HG03457 (cell line): ENCODE measurements around the gene OPCML.

Experiments used
- ATAC-seq: cut with Tn5 transposase; IDR thresholded peaks from one replicate; pipeline ENCODE4 v1.9.1; 2021; ENCODE audit warnings: moderate number of reproducible peaks; ENCODE audit not compliant: unreplicated experiment

OPCML gene

GRCh38 chr11:133153031-133153430 is 379.3 kb downstream of the OPCML start:
- ATAC-seq = no peak

DNA sequence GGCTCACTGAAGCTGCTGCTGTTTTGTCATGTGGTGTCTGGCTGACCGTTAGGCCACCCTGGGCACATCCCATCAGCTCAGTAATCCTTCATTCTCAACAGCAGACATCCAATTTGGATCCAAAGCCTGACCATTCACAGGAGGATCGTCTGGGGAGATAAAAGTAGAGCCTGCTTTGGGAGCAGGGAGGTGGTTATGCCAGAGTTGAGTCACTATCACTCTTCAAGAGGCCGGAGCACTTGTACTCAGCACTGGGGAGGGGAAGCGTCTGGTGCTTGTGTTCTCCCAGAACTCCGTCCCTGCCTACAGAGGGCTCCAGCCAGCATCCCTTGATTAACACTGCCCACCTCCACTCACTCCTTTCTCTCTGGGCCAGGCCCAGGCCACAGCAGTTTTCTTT is 382.6 kb downstream of the OPCML start:
- no peak for ATAC-seq

DNA sequence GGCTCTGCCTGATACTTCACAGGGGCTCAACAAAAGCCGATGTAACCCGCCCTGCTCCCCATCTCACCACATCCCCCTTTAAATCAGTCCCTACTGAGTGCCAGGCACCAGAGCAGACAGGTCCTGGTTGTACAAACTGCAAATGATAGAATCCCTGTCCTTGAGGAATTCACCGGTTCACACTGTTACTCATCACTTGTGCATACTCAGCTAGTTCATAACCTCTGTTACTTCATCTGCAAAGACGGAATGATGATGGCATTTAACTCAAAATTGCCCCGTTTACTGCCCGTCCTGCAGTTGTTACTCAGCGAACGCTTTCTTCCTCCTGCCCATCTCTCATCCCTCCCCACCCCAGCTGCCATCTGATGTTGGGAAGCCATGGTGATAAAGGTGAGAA is 384.7 kb downstream of the OPCML start:
- no peak for ATAC-seq

DNA sequence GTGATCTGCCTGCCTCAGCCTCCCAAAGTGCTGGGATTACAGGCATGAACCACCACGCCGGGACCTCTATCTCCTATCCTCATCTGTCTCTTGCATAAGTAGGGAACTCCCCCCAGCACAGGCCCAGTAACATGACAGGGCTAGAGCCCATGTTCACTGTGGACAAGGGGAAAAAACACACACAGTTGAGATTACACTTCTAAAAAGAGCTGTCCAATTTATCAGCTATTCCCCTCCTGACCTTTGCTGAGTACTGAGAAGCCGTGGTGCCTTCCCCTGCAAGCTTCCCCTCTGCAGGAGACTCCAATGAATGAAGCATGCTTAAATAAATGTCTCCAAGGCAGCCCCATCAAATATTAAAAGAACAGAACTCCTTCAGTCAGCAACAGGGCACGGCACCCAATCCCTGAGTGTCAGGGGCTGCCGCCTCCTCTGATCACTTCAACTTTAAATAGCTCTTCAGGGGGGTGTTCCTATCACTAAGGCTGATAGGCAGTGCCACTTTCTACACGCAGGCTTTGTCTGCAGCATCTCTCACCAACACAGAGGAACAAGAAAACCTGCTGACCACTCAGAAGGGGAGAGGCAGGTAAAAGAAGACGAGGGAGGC is 385.5 kb downstream of the OPCML start:
- no peak for ATAC-seq

DNA sequence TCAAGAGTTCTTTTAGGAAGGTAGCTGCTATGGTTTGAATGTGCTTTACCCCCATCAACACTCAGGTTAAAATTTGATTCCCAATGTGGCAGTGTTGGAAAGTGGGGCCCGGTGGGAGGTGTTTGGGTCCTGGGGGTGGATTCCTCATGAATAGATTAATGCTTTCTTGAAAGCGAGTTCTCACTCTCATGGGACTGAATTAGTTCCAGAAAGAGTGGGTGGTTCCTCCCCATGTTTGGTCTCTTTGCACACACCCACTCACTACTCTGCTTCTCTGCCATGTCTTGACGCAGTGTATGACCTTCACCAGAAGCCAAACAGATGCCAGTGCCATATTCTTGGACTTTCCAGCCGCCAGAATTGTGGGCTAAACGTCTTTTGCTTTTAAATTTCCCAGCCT is 394.4 kb downstream of the OPCML start:
- no peak for ATAC-seq

- no peak for ATAC-seq
Measured at GRCh38 chr11:133137270-133137669, 395.0 kb downstream of the OPCML start.

DNA sequence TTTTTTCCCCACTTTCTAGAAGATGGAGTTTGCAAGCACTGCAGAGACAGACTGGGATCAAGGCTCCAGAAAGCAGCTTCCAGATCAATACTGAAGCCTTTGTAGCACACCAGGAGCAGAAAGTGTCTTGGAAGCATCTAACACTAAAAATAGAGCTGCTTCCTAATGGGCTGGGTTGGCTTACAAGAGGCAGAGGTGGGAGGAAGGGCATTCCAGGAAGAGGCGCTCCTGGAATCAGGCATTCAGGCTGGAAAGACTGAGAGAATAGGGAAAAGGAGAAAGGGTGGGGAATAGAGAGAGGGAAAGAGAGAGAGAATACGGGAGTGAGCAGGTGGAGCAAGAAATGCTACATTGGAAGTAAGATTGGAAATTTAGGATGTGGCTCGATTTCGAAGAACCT is 395.9 kb downstream of the OPCML start:
- no peak for ATAC-seq

DNA sequence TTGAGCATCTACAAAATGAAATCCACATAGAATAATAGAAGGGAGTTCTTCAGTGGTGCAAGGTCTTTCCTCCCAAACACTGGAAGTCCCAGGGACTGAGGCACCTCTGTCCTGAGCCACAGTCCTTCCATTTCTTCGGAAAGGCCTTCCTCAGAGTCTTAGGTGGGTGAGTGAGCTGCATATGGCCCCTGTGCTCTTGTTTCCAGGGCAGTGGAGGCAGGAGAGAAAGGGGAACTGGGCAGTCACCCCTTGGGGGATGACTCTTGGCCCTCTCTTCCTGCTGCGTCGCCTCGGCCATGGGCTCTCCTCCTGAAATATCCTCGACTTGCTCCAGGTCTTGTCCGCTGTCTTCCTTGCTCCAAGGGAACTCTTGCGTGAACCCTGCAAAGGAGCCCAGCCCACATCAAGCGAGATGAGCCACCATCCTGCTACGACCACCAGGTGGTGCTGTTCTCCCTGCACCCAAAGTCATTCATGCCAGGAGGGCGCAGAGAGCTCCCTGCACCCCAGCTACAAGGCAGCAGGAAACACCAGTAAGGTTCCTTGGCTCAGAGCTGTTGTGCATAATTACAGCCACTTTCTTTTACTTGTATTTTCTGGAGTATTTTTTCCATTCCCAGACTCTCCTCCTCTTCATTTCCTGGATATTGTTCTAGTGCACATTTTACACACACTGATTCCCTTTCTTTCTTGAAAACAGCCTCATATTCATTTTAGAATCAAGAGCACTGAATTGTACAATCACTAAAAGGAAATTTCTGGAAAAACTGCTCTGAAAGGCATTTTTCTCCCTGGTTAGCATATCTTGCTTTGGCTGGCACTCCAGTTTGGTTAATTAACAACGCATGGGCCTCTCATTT is 397.8 kb downstream of the OPCML start:
- ATAC-seq = peak; percentile 92

DNA sequence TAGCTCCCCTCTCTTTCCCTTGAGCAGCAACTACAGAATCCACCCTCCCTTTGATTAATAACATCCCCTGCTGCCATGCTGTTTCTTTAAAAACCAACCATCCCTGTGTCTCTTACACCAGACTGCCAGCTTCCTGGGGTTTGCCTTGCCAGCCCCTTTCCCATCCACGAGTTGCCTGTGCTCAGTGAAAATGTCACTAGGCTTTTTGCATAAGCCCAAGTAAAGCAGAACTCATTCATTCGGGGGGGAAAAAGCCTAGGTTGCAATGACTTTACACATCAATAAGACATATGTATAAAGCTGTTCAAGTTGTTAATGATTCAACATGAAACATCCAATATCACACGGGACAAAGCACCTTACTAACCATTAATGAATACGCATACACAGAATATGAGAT is 398.7 kb downstream of the OPCML start:
- ATAC-seq = no peak

DNA sequence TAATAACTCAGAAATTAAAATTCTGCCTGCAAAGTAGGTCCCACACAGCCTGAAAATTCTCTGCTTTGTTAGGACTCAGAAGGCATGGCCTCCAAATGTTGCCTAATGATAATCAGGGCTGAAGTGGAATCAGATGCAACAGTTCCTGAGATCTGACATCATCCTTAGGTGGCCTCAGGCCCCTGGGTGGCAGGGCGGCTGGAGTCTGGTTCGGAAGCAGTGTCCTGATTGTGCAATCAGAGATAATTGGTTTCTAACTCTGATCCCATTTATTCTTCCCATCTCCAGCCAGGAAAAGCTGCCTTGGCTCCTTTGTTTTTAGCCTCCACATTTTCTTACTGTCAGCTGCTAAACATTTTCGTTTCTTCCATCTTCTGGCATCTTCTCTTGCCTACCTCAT is 399.3 kb downstream of the OPCML start:
- ATAC-seq = no peak

DNA sequence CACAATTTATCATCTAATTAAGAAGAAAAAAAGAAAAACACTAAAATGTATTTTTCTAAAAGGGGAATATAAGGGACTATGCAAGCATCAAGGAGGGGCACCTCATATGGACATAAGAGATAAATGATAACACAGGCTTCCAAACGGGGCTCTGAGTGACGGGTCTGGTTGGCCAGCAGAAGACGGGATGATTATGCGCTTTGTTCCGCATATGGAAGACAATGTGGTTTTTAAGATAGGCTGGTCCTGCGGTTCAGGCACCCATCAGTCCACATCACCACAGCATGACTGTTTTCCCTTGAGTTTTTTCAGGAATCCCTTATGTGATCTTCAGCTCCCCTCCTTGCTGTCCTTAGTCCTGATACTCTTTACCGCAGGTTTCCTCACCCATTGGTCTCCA is 404.6 kb downstream of the OPCML start:
- no peak for ATAC-seq

GRCh38 chr11:133123796-133124195 is 408.5 kb downstream of the OPCML start:
- no peak for ATAC-seq

DNA sequence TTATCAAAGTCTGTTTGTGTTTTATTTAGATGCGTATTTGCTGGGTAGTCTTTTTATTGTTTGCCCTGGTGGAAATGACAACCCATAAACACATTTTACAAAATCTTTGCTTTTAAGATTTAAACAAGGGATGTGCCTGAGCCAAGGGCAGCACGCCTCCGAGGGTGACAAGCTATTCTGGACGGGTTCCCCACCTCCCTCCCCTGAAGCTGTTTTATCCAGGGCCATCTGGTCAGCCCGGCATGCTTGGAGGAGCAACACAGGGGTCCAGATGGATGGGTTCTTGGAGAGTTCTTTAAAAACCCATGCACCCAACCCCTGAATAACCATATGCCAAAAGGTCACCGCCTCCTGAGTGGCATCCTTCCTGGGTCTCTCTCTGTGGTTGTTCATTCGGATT is 408.9 kb downstream of the OPCML start:
- no peak for ATAC-seq

GRCh38 chr11:133122256-133122655 is 410.0 kb downstream of the OPCML start:
- no peak for ATAC-seq

GRCh38 chr11:133118563-133119268 is 413.6 kb downstream of the OPCML start:
- ATAC-seq = no peak

DNA sequence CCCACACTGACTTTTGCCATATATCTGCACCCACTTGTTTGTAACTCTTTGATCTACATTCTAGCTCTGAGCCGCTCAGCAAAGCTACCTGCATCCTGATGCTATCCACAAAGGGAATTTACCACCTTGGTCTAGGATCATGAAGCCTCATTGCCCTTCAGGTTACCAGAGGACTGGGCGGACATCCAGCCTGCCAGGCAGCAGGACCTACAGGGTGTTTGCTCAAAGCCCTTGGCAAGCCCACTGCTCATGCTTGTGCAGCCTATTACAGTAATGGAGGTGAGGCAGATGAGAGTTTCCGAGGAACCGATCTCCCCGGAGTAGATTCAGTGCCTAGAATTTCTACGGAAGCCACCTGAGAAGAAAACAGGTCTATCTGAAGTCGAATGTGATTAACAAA is 417.2 kb downstream of the OPCML start:
- ATAC-seq = no peak

GRCh38 chr11:133107763-133108162 is 424.5 kb downstream of the OPCML start:
- ATAC-seq = no peak

GRCh38 chr11:133107136-133107535 is 425.2 kb downstream of the OPCML start:
- no peak for ATAC-seq

DNA sequence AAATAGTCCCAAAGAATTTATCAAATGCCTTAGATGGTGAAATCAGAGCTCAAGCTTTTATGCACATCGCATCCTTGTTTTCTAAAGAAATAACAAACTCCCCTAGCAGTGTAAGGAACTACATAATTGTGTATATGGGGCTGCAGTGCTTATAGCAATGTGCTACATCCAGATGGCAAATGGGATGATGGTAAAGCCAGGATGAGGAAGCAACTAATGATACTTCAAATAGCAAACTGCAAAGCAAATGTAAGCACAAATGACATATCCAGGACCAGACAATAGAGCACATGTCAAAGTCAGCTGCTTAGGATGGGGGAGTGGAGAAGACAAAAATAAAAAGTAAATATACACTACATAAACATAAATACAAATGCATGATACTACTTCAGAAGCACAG is 425.9 kb downstream of the OPCML start:
- ATAC-seq = no peak

- no peak for ATAC-seq
Measured at GRCh38 chr11:133104009-133104744, 428.1 kb downstream of the OPCML start.

- ATAC-seq = no peak
Measured at GRCh38 chr11:133096981-133097380, 435.3 kb downstream of the OPCML start.
